Fibroblast of pulmonary artery (primary cell): ENCODE results near the gene GPR176.
A peak's percentile ranks its signal among the peaks of the same experiment; 100 is the strongest.

Experiments
- DNase-seq: peaks from one replicate; pipeline ENCODE4 v3.0.0-alpha.2; 2010; ENCODE audit warnings: low read depth
- H3K4me3 ChIP-seq: replicated peaks from 2 replicates; pipeline ENCODE4 v1.5.1; 2011; ENCODE audit warnings: low read depth, mild to moderate bottlenecking, control low read depth, low read length, moderate library complexity
- CTCF ChIP-seq: IDR thresholded peaks from 2 replicates; pipeline ENCODE4 v1.5.1; 2011; ENCODE audit warnings: mild to moderate bottlenecking, control low read depth, low read length, inconsistent platforms; ENCODE audit errors: missing control alignments

GPR176 gene

GRCh38 chr15:39880718-39881387, 39.2 kb downstream of the GPR176 start:
- H3K4me3 ChIP-seq: no peak overlapping the region
- no peak for TF ChIP-seq CTCF
- DNase-seq: no peak

- TF ChIP-seq CTCF: no peak
- peak; percentile 61 for DNase-seq
- H3K4me3 ChIP-seq: no peak overlapping the region
Measured at GRCh38 chr15:39878406-39878785, 41.7 kb downstream of the GPR176 start.

GRCh38 chr15:39874890-39875549, 45.0 kb downstream of the GPR176 start:
- no peak overlapping the region for H3K4me3 ChIP-seq
- peak; percentile 74 for TF ChIP-seq CTCF
- peak; percentile 72 for DNase-seq

- DNase-seq: no peak
- no peak for TF ChIP-seq CTCF
Measured at GRCh38 chr15:39873978-39874377, 46.1 kb downstream of the GPR176 start.

GRCh38 chr15:39870537-39870936, 49.5 kb downstream of the GPR176 start:
- no peak overlapping the region for H3K4me3 ChIP-seq
- DNase-seq: no peak
- TF ChIP-seq CTCF: no peak

More at GRCh38 chr15:39873978-39874377, 46.1 kb downstream of the GPR176 start:
- H3K4me3 ChIP-seq: no peak overlapping the region

- no peak for DNase-seq
- no peak for TF ChIP-seq CTCF
- no peak overlapping the region for H3K4me3 ChIP-seq
Measured at GRCh38 chr15:39869858-39870515, 50.1 kb downstream of the GPR176 start.

- TF ChIP-seq CTCF: no peak
- H3K4me3 ChIP-seq: no peak overlapping the region
- no peak for DNase-seq
Measured at GRCh38 chr15:39869254-39869653, 50.8 kb downstream of the GPR176 start.
